BLaER1 (cell line): Measurements from ENCODE around the gene TRIM25.

Experiments
- H3K27ac ChIP-seq: shearing (Covaris generic); formaldehyde crosslinking; 2 replicates; pipeline ENCODE4 v1.8.1; 2022
- H3K27me3 ChIP-seq: shearing (Covaris generic); formaldehyde crosslinking; 2 replicates; pipeline ENCODE4 v1.8.1; 2022
- H3K36me3 ChIP-seq: shearing (Covaris generic); formaldehyde crosslinking; 2 replicates; pipeline ENCODE4 v1.8.1; 2022
- H3K4me1 ChIP-seq: shearing (Covaris generic); formaldehyde crosslinking; 2 replicates; pipeline ENCODE4 v1.8.1; 2022
- H3K4me2 ChIP-seq: shearing (Covaris generic); formaldehyde crosslinking; 2 replicates; pipeline ENCODE4 v1.8.1; 2022
- H3K4me3 ChIP-seq: shearing (Covaris generic); formaldehyde crosslinking; 2 replicates; pipeline ENCODE4 v1.8.1; 2022
- H3K9ac ChIP-seq: shearing (Covaris generic); formaldehyde crosslinking; 2 replicates; pipeline ENCODE4 v1.8.1; 2022
- H3K9me3 ChIP-seq: shearing (Covaris generic); formaldehyde crosslinking; 2 replicates; pipeline ENCODE4 v1.8.1; 2022
- H4K20me1 ChIP-seq: shearing (Covaris generic); formaldehyde crosslinking; 2 replicates; pipeline ENCODE4 v1.8.1; 2022
- Cebpa-rat ChIP-seq: shearing (Covaris generic); IDR thresholded peaks from 2 replicates; pipeline ENCODE4 v1.8.1; 2022

TRIM25 gene, protein sequence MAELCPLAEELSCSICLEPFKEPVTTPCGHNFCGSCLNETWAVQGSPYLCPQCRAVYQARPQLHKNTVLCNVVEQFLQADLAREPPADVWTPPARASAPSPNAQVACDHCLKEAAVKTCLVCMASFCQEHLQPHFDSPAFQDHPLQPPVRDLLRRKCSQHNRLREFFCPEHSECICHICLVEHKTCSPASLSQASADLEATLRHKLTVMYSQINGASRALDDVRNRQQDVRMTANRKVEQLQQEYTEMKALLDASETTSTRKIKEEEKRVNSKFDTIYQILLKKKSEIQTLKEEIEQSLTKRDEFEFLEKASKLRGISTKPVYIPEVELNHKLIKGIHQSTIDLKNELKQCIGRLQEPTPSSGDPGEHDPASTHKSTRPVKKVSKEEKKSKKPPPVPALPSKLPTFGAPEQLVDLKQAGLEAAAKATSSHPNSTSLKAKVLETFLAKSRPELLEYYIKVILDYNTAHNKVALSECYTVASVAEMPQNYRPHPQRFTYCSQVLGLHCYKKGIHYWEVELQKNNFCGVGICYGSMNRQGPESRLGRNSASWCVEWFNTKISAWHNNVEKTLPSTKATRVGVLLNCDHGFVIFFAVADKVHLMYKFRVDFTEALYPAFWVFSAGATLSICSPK

GRCh38 chr17:56913867-56914580 is at the start of gene TRIM25:
TSS of gene TRIM25 (minus strand) at chr17:56914049. CDS start at chr17:56913988, 61 bp downstream.
- TF ChIP-seq Cebpa-rat = no peak
- peak within 1 kb of the TSS; percentile 89 for H3K27ac ChIP-seq
- H3K27me3 ChIP-seq = no peaks in the 10 kb centered on the region

DNA sequence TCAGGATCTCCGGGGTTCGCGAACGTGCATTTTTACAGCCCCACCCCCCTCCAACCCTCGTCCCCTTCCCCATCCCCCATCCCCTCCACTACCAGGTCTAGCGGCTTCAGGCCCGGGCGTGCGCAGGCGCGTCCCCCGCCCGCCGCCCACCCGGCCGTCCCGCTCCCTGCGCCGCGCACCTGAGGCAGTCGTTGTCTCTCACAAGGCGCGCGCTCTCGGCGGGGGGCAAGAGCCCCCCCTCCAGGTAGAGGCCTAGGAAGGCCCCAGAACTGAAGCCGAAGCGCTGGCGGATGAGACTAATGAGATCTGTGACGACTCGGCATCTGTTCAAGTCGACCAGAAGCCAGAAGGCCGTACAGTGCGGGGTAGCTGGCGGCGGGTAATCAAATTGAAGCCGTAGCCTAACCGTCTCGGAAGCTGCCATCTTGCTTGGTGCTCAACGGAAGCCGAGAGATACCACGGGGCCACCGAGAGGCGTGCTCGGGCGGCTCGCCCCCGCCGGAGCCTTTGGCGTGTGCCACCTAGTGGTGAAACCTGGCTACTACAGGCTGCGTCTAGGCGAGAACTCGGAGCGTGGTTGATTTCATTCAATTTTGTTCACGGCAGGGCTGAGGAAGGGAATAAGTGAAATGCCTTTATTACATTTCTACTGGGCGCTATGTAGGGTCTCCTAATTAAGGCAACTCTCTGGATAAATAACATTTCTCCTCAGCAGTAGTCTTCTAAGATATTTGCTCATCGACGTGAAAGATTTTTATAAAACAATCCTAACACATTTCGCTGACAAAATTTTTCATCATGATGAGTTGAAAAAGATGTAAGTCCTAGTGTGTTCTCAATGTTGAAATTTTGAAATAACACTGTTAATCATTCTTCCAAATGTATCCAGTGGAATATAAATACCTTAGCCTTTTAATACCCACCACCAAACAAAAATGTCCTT is 47.0 kb upstream of the TRIM25 start, which contains the start of gene COIL:
Gene COIL, minus strand, starts transcription at position 455 of the 943 bp plus-strand sequence. Its CDS starts 31 bp downstream, at position 424.
- no peaks in the 10 kb centered on the region for H3K27me3 ChIP-seq
- peak within 1 kb of the TSS; percentile 89 for H3K4me2 ChIP-seq
- no peaks in the 10 kb centered on the region for H3K9me3 ChIP-seq
- H3K27ac ChIP-seq = peak within 1 kb of the TSS; percentile 99
- peak within 1 kb of the TSS; percentile 98 for H3K9ac ChIP-seq
- H3K36me3 ChIP-seq = peaks cover 22% of the 10 kb centered on the region
- H3K4me1 ChIP-seq = peaks cover 22% of the 10 kb centered on the region
- peak within 1 kb of the TSS; percentile 81 for H3K4me3 ChIP-seq
- H4K20me1 ChIP-seq = peaks cover 12% of the 10 kb centered on the region
- no peak for TF ChIP-seq Cebpa-rat

More at GRCh38 chr17:56913867-56914580, at the start of gene TRIM25:
- Histone ChIP-seq H3K4me2 (peak within 1 kb of the TSS; percentile 91), H3K9ac (peak within 1 kb of the TSS; percentile 90), H3K4me3 (peak within 1 kb of the TSS; percentile 78), H3K36me3 (peaks cover 22% of the 10 kb centered on the region), H3K4me1 (peaks cover 54% of the 10 kb centered on the region), H4K20me1 (peaks cover 44% of the 10 kb centered on the region), H3K9me3 (peaks cover 16% of the 10 kb centered on the region)

- Histone ChIP-seq H3K4me1 (peaks cover 22% of the 10 kb centered on the region), H3K4me3 (no peak overlapping the region), H3K27ac (no peak overlapping the region), H3K27me3 (no peaks in the 10 kb centered on the region), H3K9me3 (no peaks in the 10 kb centered on the region), H3K4me2 (no peak overlapping the region), H4K20me1 (peaks cover 50% of the 10 kb centered on the region), H3K36me3 (peaks cover 58% of the 10 kb centered on the region), H3K9ac (no peak overlapping the region)
- TF ChIP-seq Cebpa-rat = no peak
Measured at GRCh38 chr17:56956992-56957391, 43.1 kb upstream of the TRIM25 start.

DNA sequence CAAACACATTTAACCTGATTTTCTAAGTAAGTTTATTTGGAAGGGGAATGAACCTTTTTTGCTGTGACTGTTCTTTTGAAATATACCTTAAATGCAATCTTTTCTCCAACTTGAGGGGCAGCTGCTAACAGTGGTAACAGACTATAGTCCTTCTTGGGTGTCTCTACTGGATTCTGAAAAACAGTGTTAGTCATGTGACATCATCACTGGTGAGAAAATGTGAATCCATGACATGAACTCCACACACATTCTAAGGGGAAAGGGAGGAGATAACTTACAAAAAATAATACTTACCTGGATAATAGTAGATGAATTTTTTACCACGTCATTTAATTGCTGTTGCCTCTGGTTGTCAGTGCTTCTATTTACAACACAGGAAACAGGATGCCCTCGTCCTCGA is 35.7 kb upstream of the TRIM25 start:
- Histone ChIP-seq H3K4me1 (no peaks in the 10 kb centered on the region), H4K20me1 (peaks cover 43% of the 10 kb centered on the region), H3K4me2 (no peak overlapping the region), H3K9ac (no peak overlapping the region), H3K27me3 (no peaks in the 10 kb centered on the region), H3K4me3 (no peak overlapping the region), H3K27ac (no peak overlapping the region), H3K36me3 (peaks cover 95% of the 10 kb centered on the region), H3K9me3 (no peaks in the 10 kb centered on the region)
- TF ChIP-seq Cebpa-rat = no peak

- Histone ChIP-seq H3K9ac (no peak overlapping the region), H3K4me1 (no peaks in the 10 kb centered on the region), H3K27ac (no peak overlapping the region), H3K27me3 (no peaks in the 10 kb centered on the region), H3K4me2 (no peak overlapping the region), H3K4me3 (no peak overlapping the region), H3K9me3 (no peaks in the 10 kb centered on the region), H4K20me1 (peaks cover 33% of the 10 kb centered on the region), H3K36me3 (peaks cover 96% of the 10 kb centered on the region)
- no peak for TF ChIP-seq Cebpa-rat
Measured at GRCh38 chr17:56948491-56948890, 34.6 kb upstream of the TRIM25 start.

- Histone ChIP-seq H4K20me1 (peaks cover 26% of the 10 kb centered on the region), H3K9me3 (no peaks in the 10 kb centered on the region), H3K4me3 (no peak overlapping the region), H3K27me3 (no peaks in the 10 kb centered on the region), H3K9ac (no peak overlapping the region), H3K36me3 (peaks cover 94% of the 10 kb centered on the region), H3K27ac (no peak overlapping the region), H3K4me1 (no peaks in the 10 kb centered on the region), H3K4me2 (no peak overlapping the region)
- no peak for TF ChIP-seq Cebpa-rat
Measured at GRCh38 chr17:56947741-56948140, 33.9 kb upstream of the TRIM25 start.

DNA sequence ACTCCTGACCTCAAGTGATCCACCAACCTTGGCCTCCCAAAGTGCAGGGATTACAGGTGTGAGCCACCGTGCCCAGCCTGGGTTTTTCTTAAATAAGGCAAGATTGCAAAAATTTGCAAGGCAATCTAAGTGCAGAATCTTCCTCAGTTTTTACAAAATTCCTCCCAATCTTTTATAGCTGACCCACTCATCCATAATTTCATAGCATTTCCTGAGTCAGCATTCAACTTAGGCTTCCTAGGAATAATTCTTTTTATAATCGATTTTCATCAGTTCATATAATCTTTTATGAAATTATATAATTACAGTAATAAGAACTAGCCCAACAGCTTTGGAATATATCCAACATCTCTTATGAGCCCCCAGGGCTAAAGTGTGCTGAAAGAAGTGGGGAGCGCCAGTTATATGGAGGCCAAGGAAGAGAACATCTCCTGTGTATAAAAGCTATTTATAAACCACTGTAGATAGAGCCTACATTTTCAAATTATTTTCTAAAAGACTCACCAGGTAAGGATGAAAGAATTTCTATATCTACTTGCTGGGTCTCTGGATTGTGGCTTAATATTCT is 32.2 kb upstream of the TRIM25 start:
- Histone ChIP-seq H3K27me3 (no peaks in the 10 kb centered on the region), H3K4me1 (no peaks in the 10 kb centered on the region), H3K4me2 (no peak overlapping the region), H3K36me3 (peaks cover 94% of the 10 kb centered on the region), H3K9ac (no peak overlapping the region), H3K27ac (no peak overlapping the region), H3K9me3 (no peaks in the 10 kb centered on the region), H4K20me1 (peaks cover 9% of the 10 kb centered on the region; the same call in 1 of the 2 replicates), H3K4me3 (no peak overlapping the region)
- TF ChIP-seq Cebpa-rat = no peak

- no peak for TF ChIP-seq Cebpa-rat
- H3K27me3 ChIP-seq = no peaks in the 10 kb centered on the region
- H3K4me1 ChIP-seq = no peaks in the 10 kb centered on the region
- no peak overlapping the region for H3K9ac ChIP-seq
- H4K20me1 ChIP-seq = no peaks in the 10 kb centered on the region
- no peak overlapping the region for H3K4me3 ChIP-seq
- H3K9me3 ChIP-seq = no peaks in the 10 kb centered on the region
- H3K4me2 ChIP-seq = no peak overlapping the region
- H3K36me3 ChIP-seq = peaks cover 91% of the 10 kb centered on the region
- H3K27ac ChIP-seq = no peak overlapping the region
Measured at GRCh38 chr17:56943505-56944125, 29.8 kb upstream of the TRIM25 start.
